ENCODE results near the gene CNTN5.
"Not testable (repeated sequence)": the region's sequence is repeated elsewhere in the genome, so short reads cannot be mapped to it uniquely, and the experiment has no call there.

The CNTN5 gene

DNA sequence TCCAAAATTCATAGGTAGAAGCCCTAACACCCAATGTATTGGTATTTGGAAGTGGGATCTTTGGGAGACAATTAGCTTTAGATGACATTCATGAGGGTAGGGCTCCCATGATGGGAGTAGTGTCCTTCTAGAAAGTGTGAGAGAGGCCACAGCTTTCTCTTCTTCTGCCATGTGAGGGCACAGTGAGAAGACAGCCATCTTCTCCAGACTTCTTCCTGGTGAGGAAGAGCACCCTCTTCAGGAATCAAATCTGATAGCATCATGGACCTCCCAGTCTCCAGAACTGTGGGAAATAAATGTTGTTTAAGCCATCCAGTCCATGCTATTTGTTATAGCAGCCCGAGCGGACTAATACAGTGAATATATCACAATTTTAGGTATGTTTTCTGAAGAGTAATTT is 96.9 kb downstream of the CNTN5 start:
- Mint-ChIP-seq H3K4me1 (ENCODE audit: low read depth) (no peaks in the 10 kb centered on the region), H3K4me3 (no peak overlapping the region), H3K27me3 (no peaks in the 10 kb centered on the region), H3K36me3 (no peaks in the 10 kb centered on the region), H3K9me3 (ENCODE audit: low read depth) (peaks cover 7% of the 10 kb centered on the region), H3K27ac (no peak overlapping the region)

DNA sequence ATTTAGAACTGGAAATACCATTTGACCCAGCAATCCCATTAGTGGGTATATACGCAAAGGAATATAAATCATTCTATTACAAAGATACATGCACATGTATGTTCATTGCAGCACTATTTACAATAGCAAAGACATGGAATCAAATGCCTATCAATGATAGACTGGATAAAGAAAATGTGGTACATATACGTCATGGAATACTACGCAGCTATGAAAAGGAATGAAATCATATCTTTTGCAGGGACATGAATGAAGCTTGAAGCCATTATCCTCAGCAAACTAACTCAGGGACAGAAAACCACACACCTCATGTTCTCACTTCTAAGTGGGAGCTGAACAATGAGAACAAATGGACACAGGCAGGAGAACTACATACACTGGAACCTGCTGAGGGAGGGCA is 113.1 kb downstream of the CNTN5 start:
- H3K4me3 Mint-ChIP-seq; H3K4me1 Mint-ChIP-seq (ENCODE audit: low read depth); H3K36me3 Mint-ChIP-seq; H3K27ac Mint-ChIP-seq; H3K27me3 Mint-ChIP-seq: not testable (repeated sequence)
- H3K9me3 Mint-ChIP-seq (ENCODE audit: low read depth), result peaks cover 24% of the 10 kb centered on the region

DNA sequence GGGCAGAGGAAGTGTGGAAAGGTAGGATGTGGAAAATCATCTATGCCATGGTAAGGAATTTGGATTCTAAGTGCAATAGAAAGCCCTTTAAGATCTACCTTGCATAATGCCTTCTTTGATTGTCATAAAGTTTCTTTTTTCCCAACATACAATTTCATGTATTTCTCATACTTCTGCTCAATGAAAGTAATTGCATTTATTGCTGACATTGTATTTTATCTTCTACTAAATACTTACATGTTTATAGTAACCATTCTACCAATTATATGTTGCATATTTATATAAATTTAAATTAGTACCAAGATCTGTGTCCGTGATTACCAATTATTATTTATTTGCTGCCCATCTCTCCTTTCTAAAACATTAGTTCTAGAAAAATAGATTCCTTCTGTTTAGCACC is 114.8 kb downstream of the CNTN5 start:
- no peaks in the 10 kb centered on the region for H3K36me3 Mint-ChIP-seq
- H3K9me3 Mint-ChIP-seq (ENCODE audit: low read depth), result peaks cover 24% of the 10 kb centered on the region
- H3K4me1 Mint-ChIP-seq (ENCODE audit: low read depth), result no peaks in the 10 kb centered on the region
- no peak overlapping the region for H3K27ac Mint-ChIP-seq
- H3K27me3 Mint-ChIP-seq, result no peaks in the 10 kb centered on the region
- no peak overlapping the region for H3K4me3 Mint-ChIP-seq

DNA sequence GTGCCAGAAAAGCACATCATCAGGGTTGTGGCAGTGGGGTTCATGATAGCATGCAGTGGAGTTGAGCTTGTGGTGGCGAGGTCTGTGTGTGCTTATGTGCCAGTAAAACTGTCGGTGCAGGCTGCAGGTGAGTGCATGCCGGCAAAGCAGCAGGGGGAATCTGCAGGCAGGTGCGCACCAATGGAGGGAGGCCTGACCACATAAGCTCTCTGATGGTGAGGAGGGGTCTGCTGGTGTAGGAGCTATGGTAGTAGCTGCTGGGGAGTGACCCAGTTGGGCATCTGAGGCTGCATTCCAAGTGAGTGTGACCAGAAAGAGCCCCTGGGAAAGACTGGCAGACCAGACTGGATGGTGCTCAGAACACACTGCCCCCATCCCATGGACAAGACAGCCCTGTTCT is 121.5 kb downstream of the CNTN5 start:
- Mint-ChIP-seq H3K27me3 (no peaks in the 10 kb centered on the region), H3K27ac (no peak overlapping the region), H3K4me3 (no peak overlapping the region), H3K4me1 (ENCODE audit: low read depth) (no peaks in the 10 kb centered on the region), H3K9me3 (ENCODE audit: low read depth) (no peaks in the 10 kb centered on the region), H3K36me3 (no peaks in the 10 kb centered on the region)

DNA sequence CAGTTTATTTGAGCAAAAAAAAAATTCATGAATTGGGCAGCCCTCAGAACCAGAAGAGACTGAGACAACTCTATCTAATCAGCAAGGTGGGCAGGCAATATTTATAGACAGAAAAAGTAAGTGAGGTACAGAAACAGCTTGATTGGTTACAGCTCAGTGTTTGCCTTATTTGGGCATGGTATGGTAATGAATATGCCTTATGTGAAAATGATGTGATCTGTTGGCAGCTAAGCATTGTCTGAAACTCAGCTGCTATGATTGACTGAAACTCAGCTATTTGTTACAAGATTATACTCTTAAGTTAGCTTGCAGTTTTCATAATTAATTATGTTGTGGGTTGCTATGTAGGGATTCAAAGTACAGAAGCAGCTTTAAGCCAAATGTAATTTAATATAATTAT is 127.6 kb downstream of the CNTN5 start:
- H3K36me3 Mint-ChIP-seq, result no peaks in the 10 kb centered on the region
- H3K27me3 Mint-ChIP-seq, result no peaks in the 10 kb centered on the region
- H3K9me3 Mint-ChIP-seq (ENCODE audit: low read depth), result peaks cover 8% of the 10 kb centered on the region
- H3K27ac Mint-ChIP-seq, result no peak overlapping the region
- no peaks in the 10 kb centered on the region for H3K4me1 Mint-ChIP-seq (ENCODE audit: low read depth)
- no peak overlapping the region for H3K4me3 Mint-ChIP-seq

DNA sequence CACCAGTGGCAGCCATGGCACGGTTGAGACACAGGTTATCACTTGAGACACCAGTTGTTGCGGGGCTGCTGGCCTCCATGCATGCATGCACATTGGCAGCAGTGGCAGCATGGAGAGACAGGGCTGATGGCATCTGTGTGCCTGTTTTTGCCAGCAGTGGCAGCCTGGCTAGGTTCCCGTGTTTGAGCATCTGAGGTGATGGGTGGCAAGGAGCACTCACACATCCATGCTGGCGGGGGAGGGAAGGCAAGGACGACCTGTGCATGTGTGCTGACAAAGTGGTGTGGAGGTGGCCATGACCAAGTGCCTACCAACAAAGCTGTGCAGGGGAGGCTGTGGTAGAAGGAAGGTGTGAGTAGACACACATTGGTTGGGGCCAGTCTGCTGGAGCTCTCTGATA is 133.5 kb downstream of the CNTN5 start:
- Mint-ChIP-seq H3K9me3 (ENCODE audit: low read depth) (peaks cover 5% of the 10 kb centered on the region), H3K36me3 (no peaks in the 10 kb centered on the region), H3K4me3 (no peak overlapping the region), H3K4me1 (ENCODE audit: low read depth) (no peaks in the 10 kb centered on the region), H3K27me3 (no peaks in the 10 kb centered on the region), H3K27ac (no peak overlapping the region)

DNA sequence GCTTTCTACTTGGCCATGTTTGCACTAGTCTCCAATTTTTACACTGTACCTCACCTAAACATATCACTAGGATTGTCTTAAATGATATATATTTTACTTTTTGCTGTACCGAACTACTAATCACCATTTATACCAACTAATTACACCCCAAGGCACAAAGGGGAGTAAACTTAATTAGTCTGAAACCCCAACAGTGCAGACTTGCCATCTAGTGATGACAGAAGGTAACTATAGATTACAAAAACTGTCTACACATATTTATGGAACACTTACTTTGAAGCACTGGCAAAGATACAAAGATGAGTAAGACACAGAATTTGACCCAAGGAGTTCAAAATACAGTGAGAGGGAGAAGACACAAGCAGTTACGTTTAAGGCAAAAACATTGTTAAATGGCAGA is 139.7 kb downstream of the CNTN5 start:
- Mint-ChIP-seq H3K4me1 (ENCODE audit: low read depth) (no peaks in the 10 kb centered on the region), H3K9me3 (ENCODE audit: low read depth) (peaks cover 8% of the 10 kb centered on the region), H3K27me3 (no peaks in the 10 kb centered on the region), H3K4me3 (no peak overlapping the region), H3K36me3 (no peaks in the 10 kb centered on the region), H3K27ac (no peak overlapping the region)

DNA sequence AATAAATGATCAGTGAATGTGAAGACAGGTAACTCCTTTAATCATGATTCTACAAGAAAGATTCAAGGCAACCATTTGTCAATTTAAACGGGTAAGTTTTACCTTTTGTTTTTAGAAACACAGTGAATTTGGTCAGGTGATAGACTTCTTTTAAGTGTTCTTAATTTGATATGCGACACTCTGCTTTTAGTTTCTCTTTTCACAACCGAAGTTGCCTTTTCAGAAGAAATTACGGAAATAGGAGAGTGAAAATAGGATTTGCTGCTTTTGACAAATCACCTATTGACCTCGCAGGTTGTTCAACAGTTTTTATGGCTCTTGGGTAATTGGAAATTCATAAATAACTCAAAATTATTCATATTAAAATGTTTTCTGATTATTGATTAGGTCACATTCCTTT is 142.1 kb downstream of the CNTN5 start:
- no peak overlapping the region for H3K4me3 Mint-ChIP-seq
- peaks cover 8% of the 10 kb centered on the region for H3K9me3 Mint-ChIP-seq (ENCODE audit: low read depth)
- no peaks in the 10 kb centered on the region for H3K36me3 Mint-ChIP-seq

DNA sequence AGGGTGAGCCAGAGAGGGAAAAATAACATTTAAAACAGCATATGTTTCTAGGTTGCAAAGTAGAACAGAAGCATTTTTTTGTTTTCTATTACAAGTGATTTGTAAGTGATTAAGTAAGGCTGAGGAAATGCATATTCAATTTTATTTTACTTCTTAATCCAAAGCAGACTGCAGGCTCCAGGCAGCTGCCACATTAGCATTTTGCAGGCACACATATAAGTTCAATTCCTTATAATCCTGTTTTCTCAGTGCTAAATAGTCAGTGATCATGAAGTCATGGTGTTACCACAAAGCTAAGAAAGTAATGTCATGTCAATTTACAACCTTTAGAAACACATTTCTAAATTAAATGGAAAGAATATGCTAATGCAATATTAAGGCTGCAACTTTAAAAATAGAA is 149.8 kb downstream of the CNTN5 start:
- Mint-ChIP-seq H3K4me1 (ENCODE audit: low read depth) (no peaks in the 10 kb centered on the region), H3K4me3 (no peak overlapping the region), H3K9me3 (ENCODE audit: low read depth) (peaks cover 6% of the 10 kb centered on the region), H3K27me3 (no peaks in the 10 kb centered on the region), H3K36me3 (no peaks in the 10 kb centered on the region), H3K27ac (no peak overlapping the region)

More for the DNA sequence above, 142.1 kb downstream of the CNTN5 start:
- Mint-ChIP-seq H3K27me3 (no peaks in the 10 kb centered on the region), H3K27ac (no peak overlapping the region), H3K4me1 (ENCODE audit: low read depth) (no peaks in the 10 kb centered on the region)

DNA sequence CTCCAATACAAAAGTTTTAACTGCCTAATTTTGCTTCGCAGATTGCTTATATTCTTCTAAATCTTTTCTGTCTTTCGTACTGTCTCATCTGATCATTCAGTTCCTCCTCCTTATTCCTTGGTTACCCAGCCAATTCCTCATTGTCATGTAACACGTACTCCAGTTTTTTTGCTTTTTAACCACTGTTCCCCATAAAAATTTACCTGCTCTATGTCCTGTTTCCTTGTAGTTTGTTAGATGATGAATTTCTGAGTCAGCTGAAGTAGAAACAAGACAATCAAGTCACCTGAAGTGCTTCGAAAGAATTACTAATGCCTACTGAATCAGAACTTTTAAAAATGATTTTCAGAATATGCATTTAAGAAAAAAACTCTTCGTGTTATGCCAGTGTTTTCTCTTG is 150.6 kb downstream of the CNTN5 start:
- H3K4me1 Mint-ChIP-seq (ENCODE audit: low read depth), result no peaks in the 10 kb centered on the region
- no peak overlapping the region for H3K4me3 Mint-ChIP-seq
- no peaks in the 10 kb centered on the region for H3K27me3 Mint-ChIP-seq
- H3K9me3 Mint-ChIP-seq (ENCODE audit: low read depth), result peaks cover 9% of the 10 kb centered on the region
- no peak overlapping the region for H3K27ac Mint-ChIP-seq
- H3K36me3 Mint-ChIP-seq, result no peaks in the 10 kb centered on the region

DNA sequence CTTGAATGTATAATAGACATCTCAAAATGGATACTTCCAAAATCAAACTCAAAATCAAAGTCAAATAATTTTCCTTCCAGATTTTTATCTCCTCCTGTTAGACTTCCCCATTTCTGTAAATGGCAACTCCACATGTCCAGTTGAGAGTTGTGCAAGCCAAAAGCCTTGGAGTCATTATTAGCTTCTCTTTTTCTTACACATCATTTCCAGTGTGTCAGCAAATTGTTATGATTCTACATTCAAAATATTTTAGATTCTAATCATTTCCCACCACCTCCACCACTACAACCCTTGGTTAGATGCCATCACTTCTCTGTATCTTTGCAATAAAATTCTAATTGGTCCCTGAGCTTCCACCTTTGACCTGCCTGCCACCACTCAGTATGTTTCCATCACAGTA is 155.7 kb downstream of the CNTN5 start:
- no peak overlapping the region for H3K4me3 Mint-ChIP-seq
- H3K27me3 Mint-ChIP-seq, result no peaks in the 10 kb centered on the region
- no peak overlapping the region for H3K27ac Mint-ChIP-seq
- no peaks in the 10 kb centered on the region for H3K36me3 Mint-ChIP-seq
- no peaks in the 10 kb centered on the region for H3K4me1 Mint-ChIP-seq (ENCODE audit: low read depth)
- H3K9me3 Mint-ChIP-seq (ENCODE audit: low read depth), result peaks cover 20% of the 10 kb centered on the region

DNA sequence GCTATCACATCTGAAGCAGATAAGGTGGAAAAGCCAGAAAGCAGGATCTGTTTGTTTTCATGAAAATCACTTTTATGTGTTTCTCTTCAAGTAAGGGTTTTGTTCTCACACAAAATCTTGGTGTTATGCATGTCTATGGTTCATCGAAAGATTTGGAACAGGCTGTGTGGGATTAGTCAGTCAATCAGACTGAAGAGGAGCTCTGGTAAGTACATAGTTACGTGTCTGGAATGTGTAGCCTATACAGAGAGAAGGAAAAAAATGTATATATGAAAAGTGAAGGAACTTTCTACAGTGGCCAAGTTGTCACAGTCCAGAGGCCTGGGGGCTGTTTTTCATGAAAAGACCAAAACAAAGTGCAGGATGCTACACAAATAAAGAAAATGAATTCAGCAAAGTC is 156.7 kb downstream of the CNTN5 start:
- Mint-ChIP-seq H3K27me3 (no peaks in the 10 kb centered on the region), H3K27ac (no peak overlapping the region), H3K36me3 (no peaks in the 10 kb centered on the region), H3K9me3 (ENCODE audit: low read depth) (peaks cover 20% of the 10 kb centered on the region), H3K4me3 (no peak overlapping the region), H3K4me1 (ENCODE audit: low read depth) (no peaks in the 10 kb centered on the region)

DNA sequence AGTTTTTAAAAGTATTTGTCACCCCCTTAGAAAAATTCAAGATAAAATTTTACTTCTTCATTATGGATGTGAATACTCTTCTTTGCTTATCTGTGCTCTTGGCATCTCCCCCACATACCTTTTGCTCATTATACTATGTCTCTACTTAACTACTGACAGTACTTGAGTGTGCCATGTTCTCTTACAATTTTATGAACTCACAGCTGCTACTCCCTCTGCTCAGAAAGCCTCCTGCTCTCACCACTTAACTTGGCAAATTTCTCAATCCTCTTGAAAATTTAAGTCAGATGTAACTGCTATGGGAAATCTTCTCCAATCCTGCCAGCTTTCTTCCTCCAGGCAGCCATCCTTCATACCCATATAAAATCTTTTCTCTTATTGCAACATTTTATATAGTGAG is 163.4 kb downstream of the CNTN5 start:
- Mint-ChIP-seq H3K36me3 (no peaks in the 10 kb centered on the region), H3K4me3 (no peak overlapping the region), H3K9me3 (ENCODE audit: low read depth) (peaks cover 6% of the 10 kb centered on the region), H3K27me3 (no peaks in the 10 kb centered on the region), H3K27ac (no peak overlapping the region), H3K4me1 (ENCODE audit: low read depth) (no peaks in the 10 kb centered on the region)

DNA sequence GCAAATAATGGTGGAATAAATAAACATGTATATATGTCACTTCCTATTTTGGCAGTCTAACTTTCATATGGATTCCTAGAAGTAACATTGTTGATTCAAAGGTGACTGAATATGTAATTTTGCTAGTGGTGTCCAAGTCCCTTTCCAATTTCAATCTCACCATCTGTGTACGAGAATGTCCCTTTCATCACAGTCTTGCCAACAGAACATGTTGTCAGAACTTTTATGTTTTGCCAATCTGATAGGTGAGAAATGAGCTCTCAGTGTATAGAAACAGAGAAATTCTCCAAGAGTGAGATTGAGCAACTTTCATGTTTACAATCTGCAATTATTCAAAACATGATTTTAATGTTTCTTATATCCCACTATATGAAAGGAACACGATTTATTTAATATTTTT is 167.5 kb downstream of the CNTN5 start:
- peaks cover 20% of the 10 kb centered on the region for H3K9me3 Mint-ChIP-seq (ENCODE audit: low read depth)
- no peak overlapping the region for H3K27ac Mint-ChIP-seq
- no peaks in the 10 kb centered on the region for H3K4me1 Mint-ChIP-seq (ENCODE audit: low read depth)
- H3K27me3 Mint-ChIP-seq, result no peaks in the 10 kb centered on the region
- H3K4me3 Mint-ChIP-seq, result no peak overlapping the region
- no peaks in the 10 kb centered on the region for H3K36me3 Mint-ChIP-seq

DNA sequence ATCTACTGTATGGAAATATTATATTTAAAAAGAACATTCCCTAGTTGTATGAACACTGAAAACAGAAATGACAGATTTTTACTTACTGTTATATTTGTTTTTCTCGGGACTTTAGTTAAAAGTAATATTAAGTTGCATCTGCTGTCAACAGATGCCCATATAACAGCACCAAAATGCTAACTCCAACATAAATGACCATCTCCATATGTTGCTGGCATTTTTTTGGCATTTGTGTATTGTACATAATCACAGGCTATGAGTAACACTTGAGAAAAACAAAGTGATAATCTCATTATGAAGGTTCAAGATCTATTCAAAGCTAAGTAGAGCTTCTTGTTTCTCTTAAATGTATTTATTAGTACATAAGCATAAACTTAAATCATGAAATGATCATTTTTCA is 172.0 kb downstream of the CNTN5 start:
- H3K4me3 Mint-ChIP-seq, result no peak overlapping the region
- H3K27ac Mint-ChIP-seq, result no peak overlapping the region
- no peaks in the 10 kb centered on the region for H3K4me1 Mint-ChIP-seq (ENCODE audit: low read depth)
- H3K9me3 Mint-ChIP-seq (ENCODE audit: low read depth), result peaks cover 20% of the 10 kb centered on the region
- no peaks in the 10 kb centered on the region for H3K27me3 Mint-ChIP-seq
- no peaks in the 10 kb centered on the region for H3K36me3 Mint-ChIP-seq

DNA sequence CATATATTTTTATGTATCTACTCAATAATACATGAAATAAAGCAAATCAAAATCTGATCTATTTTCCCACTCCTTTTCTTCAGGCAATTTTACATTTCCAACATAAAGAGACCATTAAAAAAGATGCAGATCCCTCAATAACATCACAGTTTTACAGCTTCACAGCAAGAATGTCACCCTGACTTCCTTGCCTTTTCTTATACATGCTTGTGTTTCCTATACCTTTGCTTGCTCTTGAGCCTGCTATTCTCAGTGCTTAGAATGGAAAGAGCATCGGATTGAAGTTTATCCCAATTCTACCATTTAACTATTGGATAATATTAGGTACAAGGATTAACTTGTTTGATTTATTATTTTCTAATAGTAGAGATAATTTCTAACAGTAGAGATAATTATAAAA is 176.7 kb downstream of the CNTN5 start:
- Mint-ChIP-seq H3K36me3 (no peaks in the 10 kb centered on the region), H3K9me3 (ENCODE audit: low read depth) (peaks cover 8% of the 10 kb centered on the region), H3K27me3 (no peaks in the 10 kb centered on the region), H3K4me3 (no peak overlapping the region), H3K4me1 (ENCODE audit: low read depth) (no peaks in the 10 kb centered on the region), H3K27ac (no peak overlapping the region)

DNA sequence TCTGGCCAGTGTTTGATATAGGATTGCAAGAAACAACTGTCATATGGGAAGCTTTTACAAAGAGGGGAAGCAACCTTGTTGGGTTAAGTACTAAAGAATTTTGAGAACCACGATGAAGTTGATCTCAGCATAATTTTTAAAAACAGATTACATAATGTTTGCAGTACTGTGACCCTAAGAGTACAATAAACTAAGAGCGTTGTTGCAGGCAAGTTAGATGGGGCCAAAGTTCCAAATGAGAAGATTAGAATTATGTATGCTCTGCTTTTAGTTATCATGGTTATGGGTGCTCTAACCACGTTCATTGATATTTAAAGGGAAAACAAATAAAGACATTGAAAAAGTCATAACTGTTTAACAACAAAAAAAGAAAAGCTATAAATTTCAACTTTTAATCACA is 177.5 kb downstream of the CNTN5 start:
- no peak overlapping the region for H3K4me3 Mint-ChIP-seq
- H3K9me3 Mint-ChIP-seq (ENCODE audit: low read depth), result peaks cover 8% of the 10 kb centered on the region
- H3K36me3 Mint-ChIP-seq, result no peaks in the 10 kb centered on the region
- H3K27me3 Mint-ChIP-seq, result no peaks in the 10 kb centered on the region
- no peaks in the 10 kb centered on the region for H3K4me1 Mint-ChIP-seq (ENCODE audit: low read depth)
- no peak overlapping the region for H3K27ac Mint-ChIP-seq
